Thoracic aorta (tissue), 2 donors: ENCODE measurements around the gene ERN1. TPM values are rescaled to one million over a fixed set of nuclear protein-coding genes. Genes with fewer than 3 reads are reported as not detected.
A peak's percentile ranks its signal among the peaks of the same experiment; 100 is the strongest.

Experiments
- ATAC-seq: fragments of 150-250 bp; one replicate; pipeline ENCODE4 v1.8.0; 2017; ENCODE audit warnings: low read depth; ENCODE audit not compliant: insufficient number of reproducible peaks, low FRiP score
- DNase-seq: peaks from one replicate; pipeline ENCODE4 v3.0.0-alpha.2; 2020; ENCODE audit warnings: low spot score
- H3K27ac ChIP-seq, 2 donors: fragments of 200-600 bp; sonication (generic); 1 replicate in 1 of 2; 2 replicates in 1 of 2; pipeline ENCODE4 v1.5.1; 2016; ENCODE audit warnings: mild to moderate bottlenecking in 2 of 2, moderate library complexity in 2 of 2
- H3K27me3 ChIP-seq: fragments of 200-600 bp; sonication (generic); replicated peaks from 2 replicates; pipeline ENCODE4 v1.6.0; 2016; ENCODE audit warnings: mild to moderate bottlenecking; ENCODE audit not compliant: insufficient read depth
- H3K36me3 ChIP-seq: fragments of 200-600 bp; sonication (generic); one replicate; pipeline ENCODE4 v1.5.1; 2016
- H3K4me1 ChIP-seq, 2 donors: fragments of 200-600 bp; sonication (generic); 1 replicate in 1 of 2; 2 replicates in 1 of 2; pipeline versions ENCODE4 v1.5.1 to v1.6.0; 2016; ENCODE audit warnings: low read depth in 2 of 2, mild to moderate bottlenecking in 1 of 2; ENCODE audit not compliant: control insufficient read depth in 1 of 2
- H3K4me3 ChIP-seq: fragments of 200-600 bp; sonication (generic); 2 replicates; pipeline ENCODE4 v1.5.1; 2016; ENCODE audit warnings: mild to moderate bottlenecking
- H3K9me3 ChIP-seq: fragments of 200-600 bp; sonication (generic); 2 replicates; pipeline ENCODE4 v1.5.1; 2016
- total RNA-seq, 2 donors: library from RNA; depleted of rRNA; stranded (reverse); fragments of >200 nt; gene quantifications; one replicate each; pipeline versions ENCODE4 v1.1.0 to v1.2.3, GENCODE V29; 2016
- TF ChIP-seq, protein P1 (sequence below): fragments of 200-600 bp; sonication (generic); IDR thresholded peaks from one replicate; pipeline ENCODE4 v1.5.1; 2019; ENCODE audit warnings: antibody characterized with exemption

The ERN1 gene
- total RNA-seq, 2 donors from 2014 or later: 13.0 to 22.7 TPM

DNA sequence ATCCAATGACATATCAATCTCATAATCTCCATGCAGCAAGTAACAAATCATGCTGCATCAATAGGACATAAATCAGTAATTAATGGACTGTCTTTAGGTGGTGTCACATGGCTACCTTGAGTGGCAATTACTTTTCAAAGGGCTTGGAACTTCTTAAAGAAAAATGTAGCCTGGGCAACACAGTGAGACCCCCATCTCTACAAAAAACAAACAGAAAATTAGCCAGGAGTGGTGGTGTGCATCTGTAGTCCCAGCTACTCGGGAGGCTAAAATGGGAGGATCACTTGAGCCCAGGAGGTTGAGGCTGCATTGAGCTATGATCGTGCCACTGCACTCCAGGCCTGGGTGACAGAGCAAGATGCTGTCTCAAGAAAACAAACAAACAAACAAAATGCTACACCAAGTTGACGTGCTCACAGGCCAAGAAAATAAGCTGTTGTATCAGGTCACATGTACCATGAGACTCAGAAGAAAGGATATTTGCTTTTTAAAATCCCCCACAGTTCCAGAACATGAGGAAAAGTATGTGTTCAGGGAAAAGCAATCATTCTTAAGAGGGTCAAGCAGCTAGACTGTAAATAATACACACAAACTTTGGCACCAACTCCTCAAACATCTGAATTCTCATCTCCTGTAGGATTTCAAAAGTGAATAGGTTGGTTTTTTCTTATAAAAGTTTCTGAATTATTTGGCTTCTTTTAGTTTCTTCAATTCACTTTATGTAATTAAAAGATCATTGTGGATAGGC lies 23.8 kb upstream of the ERN1 start:
- TF ChIP-seq, protein P1, sequence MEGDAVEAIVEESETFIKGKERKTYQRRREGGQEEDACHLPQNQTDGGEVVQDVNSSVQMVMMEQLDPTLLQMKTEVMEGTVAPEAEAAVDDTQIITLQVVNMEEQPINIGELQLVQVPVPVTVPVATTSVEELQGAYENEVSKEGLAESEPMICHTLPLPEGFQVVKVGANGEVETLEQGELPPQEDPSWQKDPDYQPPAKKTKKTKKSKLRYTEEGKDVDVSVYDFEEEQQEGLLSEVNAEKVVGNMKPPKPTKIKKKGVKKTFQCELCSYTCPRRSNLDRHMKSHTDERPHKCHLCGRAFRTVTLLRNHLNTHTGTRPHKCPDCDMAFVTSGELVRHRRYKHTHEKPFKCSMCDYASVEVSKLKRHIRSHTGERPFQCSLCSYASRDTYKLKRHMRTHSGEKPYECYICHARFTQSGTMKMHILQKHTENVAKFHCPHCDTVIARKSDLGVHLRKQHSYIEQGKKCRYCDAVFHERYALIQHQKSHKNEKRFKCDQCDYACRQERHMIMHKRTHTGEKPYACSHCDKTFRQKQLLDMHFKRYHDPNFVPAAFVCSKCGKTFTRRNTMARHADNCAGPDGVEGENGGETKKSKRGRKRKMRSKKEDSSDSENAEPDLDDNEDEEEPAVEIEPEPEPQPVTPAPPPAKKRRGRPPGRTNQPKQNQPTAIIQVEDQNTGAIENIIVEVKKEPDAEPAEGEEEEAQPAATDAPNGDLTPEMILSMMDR: no peak
- no peak for ATAC-seq
- no peak for DNase-seq
- no peak overlapping the region for H3K4me3 ChIP-seq
- H3K36me3 ChIP-seq: no peaks in the 10 kb centered on the region
- H3K27ac ChIP-seq: peak overlapping the region; percentile 19 to 24
- H3K27me3 ChIP-seq: no peaks in the 10 kb centered on the region
- H3K9me3 ChIP-seq: no peaks in the 10 kb centered on the region
- H3K4me1 ChIP-seq: peaks cover 24 to 73% of the 10 kb centered on the region in 2 donors

DNA sequence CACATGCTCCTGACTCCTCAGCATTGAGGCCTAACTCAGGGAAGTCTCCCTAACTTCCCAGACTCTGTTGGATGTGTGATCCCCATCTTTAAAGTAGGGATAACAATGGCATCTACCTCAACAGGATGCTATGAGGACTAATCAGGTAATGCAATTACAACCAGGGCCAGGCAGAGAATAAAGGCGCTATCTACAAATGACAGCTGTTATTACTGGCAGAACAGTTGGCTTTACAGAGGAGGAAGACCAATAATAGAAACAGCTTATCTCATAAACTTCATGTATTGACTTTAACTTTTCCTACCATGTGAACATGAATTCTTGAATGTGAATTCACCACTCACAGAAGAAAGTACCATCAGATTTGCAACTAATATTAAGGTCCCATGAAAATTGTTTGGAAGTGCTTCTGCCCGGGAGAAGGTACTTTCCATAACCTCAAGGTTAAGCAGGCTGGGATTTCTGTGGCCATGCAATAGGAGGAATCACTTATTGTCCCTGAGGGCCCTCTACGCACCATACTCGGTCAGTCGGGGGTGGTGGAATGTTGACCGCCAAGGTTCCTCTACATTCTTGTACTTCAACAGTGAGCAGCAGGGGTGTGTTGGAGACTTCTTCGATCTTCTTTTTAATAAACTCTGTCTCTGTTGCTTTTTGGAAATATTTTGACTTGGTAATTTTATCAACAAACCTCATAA lies 22.6 kb upstream of the ERN1 start:
- H3K4me1 ChIP-seq: peaks cover 24 to 84% of the 10 kb centered on the region in 2 donors
- DNase-seq (no peak), ATAC-seq (no peak)
- no peaks in the 10 kb centered on the region for H3K9me3 ChIP-seq
- no peaks in the 10 kb centered on the region for H3K36me3 ChIP-seq
- TF ChIP-seq, protein P1: no peak
- no peaks in the 10 kb centered on the region for H3K27me3 ChIP-seq
- H3K4me3 ChIP-seq: no peak overlapping the region
- peak overlapping the region; percentile 24 to 62 for H3K27ac ChIP-seq

DNA sequence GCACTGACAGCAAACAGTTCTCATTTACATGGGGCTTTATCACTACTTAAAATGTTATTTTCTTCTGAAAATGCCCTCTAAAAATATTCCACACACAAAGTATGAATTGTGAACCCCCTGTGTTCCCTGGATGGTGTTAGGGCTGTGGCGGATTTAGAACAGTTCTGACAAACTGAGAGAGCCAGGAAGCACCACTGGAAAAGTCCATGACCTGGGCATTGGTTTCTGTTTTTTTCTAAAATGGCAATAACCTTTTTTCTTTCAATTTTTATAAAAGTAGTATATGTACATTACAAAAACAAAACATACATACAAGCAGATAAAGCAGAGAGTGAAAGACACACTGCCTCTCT lies 21.0 kb upstream of the ERN1 start:
- DNase-seq (no peak), ATAC-seq (no peak)
- Histone ChIP-seq H3K36me3 (no peaks in the 10 kb centered on the region), H3K27me3 (no peaks in the 10 kb centered on the region), H3K4me1 (peaks cover 20 to 85% of the 10 kb centered on the region in 2 donors), H3K27ac (peak overlapping the region; percentile 18 to 55), H3K9me3 (no peaks in the 10 kb centered on the region), H3K4me3 (no peak overlapping the region)
- TF ChIP-seq, protein P1: no peak

DNA sequence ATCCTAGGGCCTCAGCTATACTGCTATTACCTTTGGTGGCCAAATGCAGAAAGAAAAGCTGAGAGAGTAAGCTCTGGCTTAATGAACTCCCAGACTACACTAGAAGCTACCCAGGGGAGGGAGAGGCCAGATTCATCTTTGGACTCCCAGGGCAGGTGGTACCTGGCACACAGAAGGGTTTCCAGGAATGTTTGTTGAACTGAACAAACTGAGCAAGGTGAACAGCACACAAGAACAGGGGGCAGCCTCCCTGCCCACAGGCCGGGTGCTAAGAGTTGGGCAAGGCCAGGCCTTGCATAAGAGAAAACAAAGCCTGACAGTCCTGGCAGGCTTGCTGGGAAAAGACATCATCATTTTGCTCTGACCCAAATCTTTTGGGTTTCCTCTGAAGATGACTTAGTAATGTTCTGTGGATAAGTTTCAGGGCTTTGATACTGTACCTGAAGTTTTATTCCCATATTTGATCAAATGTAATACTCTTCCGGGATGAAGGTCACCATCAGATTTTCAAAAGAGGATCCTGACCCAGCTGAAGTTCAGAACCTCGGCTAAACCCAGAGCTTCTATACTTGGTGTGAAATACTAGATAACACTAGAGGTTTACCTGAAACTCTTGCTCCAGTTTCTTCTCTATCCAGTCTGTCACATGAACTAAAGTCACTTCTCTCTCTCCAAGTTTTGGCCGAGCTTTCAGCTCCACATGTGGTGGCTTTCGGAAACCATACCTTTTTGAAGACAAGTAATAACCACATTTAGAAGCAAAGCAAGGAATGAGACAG lies 20.5 kb upstream of the ERN1 start:
- Histone ChIP-seq H3K4me1 (peaks cover 14 to 80% of the 10 kb centered on the region in 2 donors), H3K36me3 (no peaks in the 10 kb centered on the region), H3K4me3 (no peak overlapping the region), H3K27ac (peak overlapping the region; percentile 22 to 55), H3K27me3 (no peaks in the 10 kb centered on the region), H3K9me3 (no peaks in the 10 kb centered on the region)
- no peak for ATAC-seq
- no peak for DNase-seq
- TF ChIP-seq, protein P1: no peak

DNA sequence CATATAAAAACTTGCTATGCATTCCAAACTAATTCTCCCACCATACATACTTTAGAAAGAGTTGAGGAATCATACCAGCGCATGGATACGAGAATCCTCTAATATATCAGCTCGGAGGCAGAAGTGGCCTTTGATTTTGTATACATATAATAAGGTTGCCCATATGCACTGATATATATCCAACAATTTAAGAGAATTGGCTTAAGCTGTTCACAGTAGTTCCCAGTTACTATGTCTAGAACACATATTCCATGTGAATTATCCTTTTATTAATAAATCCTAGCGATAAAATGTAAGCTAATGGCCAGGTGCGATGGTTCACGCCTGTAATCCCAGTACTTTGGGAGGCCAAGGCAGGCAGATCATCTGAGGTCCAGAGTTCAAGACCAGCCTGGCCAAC lies 19.3 kb upstream of the ERN1 start:
- no peak for DNase-seq
- no peak for ATAC-seq
- TF ChIP-seq, protein P1: no peak
- H3K4me3 ChIP-seq: no peak overlapping the region
- H3K4me1 ChIP-seq: peaks cover 11 to 71% of the 10 kb centered on the region in 2 donors
- no peaks in the 10 kb centered on the region for H3K27me3 ChIP-seq
- no peak overlapping the region for H3K27ac ChIP-seq
- H3K36me3 ChIP-seq: no peaks in the 10 kb centered on the region
- H3K9me3 ChIP-seq: no peaks in the 10 kb centered on the region
